ENCODE measurements around the gene CPNE4. TPM values are rescaled to one million over a fixed set of nuclear protein-coding genes. Genes with fewer than 3 reads are reported as not detected.

The CPNE4 gene
- total RNA-seq, 1 donor from 2014 or later = not detected

DNA sequence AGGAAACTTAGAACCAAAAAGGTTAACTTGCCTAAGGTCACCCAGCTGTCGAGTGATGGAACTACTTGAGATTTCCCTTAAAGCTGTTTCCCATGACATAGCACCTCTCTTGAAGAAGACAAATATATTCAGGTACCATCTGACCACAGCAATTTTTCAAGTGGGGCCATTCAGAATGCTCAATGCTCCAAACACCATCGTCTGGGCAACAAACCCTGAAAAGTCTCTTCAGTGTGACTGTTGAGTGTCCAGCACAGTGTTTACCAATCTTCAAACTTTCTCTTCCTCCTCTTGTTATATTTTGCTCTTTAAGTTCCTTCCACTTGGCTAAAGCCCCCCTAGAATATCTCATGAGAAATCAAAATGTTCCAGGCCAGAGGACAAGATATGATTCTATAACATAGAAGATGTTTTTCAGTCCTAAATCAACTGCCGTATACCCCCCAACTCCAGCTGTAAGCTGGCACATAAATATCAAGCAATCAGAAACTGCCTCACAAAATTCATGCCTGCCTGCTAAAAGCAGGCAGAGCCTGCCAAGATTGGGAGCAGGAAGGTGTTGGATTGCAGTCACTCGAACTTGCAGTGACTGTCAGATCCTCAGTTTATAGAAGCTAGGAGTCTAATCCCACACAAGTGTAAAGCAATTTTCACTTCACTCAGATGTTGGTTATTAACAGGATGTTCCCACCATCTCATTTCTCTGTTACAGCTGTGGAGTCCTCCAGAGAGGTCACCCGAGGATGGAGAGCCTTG, 301.6 kb downstream of the CPNE4 start:
- peaks cover 3% of the 10 kb centered on the region for H3K9me3 Mint-ChIP-seq
- no peaks in the 10 kb centered on the region for H3K27me3 Mint-ChIP-seq
- H3K4me1 Mint-ChIP-seq = peaks cover 2% of the 10 kb centered on the region
- H3K36me3 Mint-ChIP-seq (ENCODE audit: low read depth) = no peaks in the 10 kb centered on the region
- H3K4me3 Mint-ChIP-seq = no peak overlapping the region
- peak; percentile 49 for DNase-seq
- no peak overlapping the region for H3K27ac Mint-ChIP-seq
- intact Hi-C loops (cut with micrococcal nuclease) = no loop called here

DNA sequence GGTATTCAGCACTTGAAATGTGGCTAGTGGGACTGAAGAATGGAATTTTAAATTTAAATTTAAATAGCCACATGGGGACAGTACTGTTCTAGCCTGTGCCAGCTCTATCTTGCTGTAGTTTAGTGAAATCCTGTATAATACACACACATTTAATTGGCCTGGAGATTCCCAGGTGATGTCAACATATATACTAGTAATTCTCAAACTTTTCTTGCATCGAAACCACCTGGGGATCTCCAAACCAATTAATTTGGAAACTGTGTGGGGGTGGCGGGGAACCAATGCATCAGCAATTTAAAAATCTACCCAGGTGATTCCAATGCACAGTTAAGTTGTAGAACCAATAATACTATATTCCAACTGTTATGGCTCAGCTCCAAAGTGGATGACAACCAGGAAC, 303.1 kb downstream of the CPNE4 start:
- no peaks in the 10 kb centered on the region for H3K36me3 Mint-ChIP-seq (ENCODE audit: low read depth)
- H3K4me3 Mint-ChIP-seq = no peak overlapping the region
- H3K27me3 Mint-ChIP-seq = no peaks in the 10 kb centered on the region
- H3K27ac Mint-ChIP-seq = no peak overlapping the region
- DNase-seq = peak; percentile 55
- peaks cover 3% of the 10 kb centered on the region for H3K9me3 Mint-ChIP-seq
- peaks cover 2% of the 10 kb centered on the region for H3K4me1 Mint-ChIP-seq
- intact Hi-C loops (cut with micrococcal nuclease) = no loop called here

DNA sequence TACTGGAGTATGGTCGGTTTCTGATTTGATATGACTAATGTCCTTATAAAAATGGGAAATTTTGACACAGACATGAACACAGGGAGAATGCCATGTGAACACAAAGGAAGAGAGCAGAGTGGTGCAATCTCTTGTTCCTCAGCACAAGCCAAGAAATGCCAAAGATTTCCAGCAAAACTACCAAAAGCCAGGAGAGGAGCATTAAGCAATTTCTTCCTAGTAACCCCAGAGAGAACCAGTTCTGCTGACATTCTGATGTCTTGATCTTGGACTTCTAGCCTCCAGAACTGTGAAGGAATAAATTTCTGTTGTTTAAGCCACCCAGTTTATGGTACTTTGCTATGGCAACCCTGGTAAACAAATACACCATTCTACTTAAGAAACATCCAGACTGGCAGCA, 304.2 kb downstream of the CPNE4 start:
- no peak overlapping the region for H3K4me3 Mint-ChIP-seq
- H3K9me3 Mint-ChIP-seq = peaks cover 3% of the 10 kb centered on the region
- H3K4me1 Mint-ChIP-seq = peaks cover 2% of the 10 kb centered on the region
- no peaks in the 10 kb centered on the region for H3K36me3 Mint-ChIP-seq (ENCODE audit: low read depth)
- H3K27me3 Mint-ChIP-seq = peaks cover 2% of the 10 kb centered on the region
- peak; percentile 12 for DNase-seq
- no peak overlapping the region for H3K27ac Mint-ChIP-seq
- intact Hi-C loops (cut with micrococcal nuclease) = no loop called here

- peak; percentile 28 for DNase-seq
- Mint-ChIP-seq H3K4me1 (peaks cover 2% of the 10 kb centered on the region), H3K9me3 (peaks cover 3% of the 10 kb centered on the region), H3K4me3 (no peak overlapping the region), H3K27me3 (peaks cover 5% of the 10 kb centered on the region), H3K36me3 (ENCODE audit: low read depth) (no peaks in the 10 kb centered on the region), H3K27ac (no peak overlapping the region)
- intact Hi-C loops (cut with micrococcal nuclease) = no loop called here
Observed at GRCh38 chr3:131729643-131730017, 305.2 kb downstream of the CPNE4 start.

DNA sequence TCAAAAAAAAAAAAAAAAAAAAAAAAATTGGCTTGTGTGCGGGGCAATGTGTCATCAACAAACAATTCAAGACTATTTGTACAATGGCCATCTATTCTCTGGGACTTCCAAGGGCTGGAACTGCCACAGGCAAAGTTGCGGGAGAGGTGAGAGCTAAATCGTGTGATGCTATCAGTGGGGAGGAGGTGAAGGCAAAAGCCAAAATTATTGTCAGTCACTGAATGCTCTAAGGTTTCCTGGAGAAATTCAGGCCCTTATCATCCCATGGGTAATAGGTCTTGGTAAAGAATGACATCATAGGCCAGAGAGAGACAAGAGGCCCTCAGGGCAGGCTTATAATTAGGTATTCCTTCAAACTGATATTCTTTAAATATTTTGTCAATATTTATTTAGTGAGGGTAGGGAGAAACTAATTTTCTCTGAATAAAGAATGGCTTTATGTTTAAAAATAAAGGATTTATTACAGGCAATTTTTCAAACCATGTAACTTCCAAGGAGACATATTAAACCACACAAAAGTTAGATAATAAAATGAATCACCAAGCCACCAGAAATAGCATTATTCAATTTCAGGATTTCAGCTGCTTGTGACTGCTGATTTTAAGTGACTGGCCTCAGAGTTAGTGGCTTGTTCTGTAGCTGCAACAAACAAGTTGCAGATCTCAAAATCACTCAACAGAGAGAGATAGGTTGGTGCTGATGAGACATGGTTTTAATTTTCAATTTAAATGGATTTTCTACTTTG, 305.7 kb downstream of the CPNE4 start:
- peaks cover 3% of the 10 kb centered on the region for H3K9me3 Mint-ChIP-seq
- intact Hi-C loops (cut with micrococcal nuclease) = no loop called here
- DNase-seq = peak; percentile 21
- no peak overlapping the region for H3K27ac Mint-ChIP-seq
- no peak overlapping the region for H3K4me3 Mint-ChIP-seq
- no peaks in the 10 kb centered on the region for H3K36me3 Mint-ChIP-seq (ENCODE audit: low read depth)
- peaks cover 2% of the 10 kb centered on the region for H3K4me1 Mint-ChIP-seq
- H3K27me3 Mint-ChIP-seq = peaks cover 5% of the 10 kb centered on the region

DNA sequence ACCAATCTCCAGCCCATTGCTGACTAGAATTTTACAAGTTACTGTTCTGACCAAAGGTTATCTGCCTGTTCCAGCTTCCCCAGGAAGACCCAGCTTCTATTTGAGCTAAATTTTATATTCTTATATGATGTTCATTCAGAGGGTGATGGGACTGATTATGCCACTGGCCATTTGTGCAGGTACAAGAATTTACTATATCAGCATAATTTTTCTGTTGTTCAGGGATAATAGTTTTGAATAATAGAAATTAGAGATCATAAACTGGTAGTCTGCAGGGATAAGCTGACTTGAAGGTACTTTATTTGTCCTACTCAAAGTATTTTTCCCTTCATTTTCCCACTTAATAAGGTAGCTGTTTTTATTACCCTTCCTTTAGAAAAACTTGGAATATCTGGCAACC, 309.4 kb downstream of the CPNE4 start:
- DNase-seq = no peak
- peaks cover 5% of the 10 kb centered on the region for H3K27me3 Mint-ChIP-seq
- H3K4me3 Mint-ChIP-seq = no peak overlapping the region
- intact Hi-C loops (cut with micrococcal nuclease) = no loop called here
- H3K9me3 Mint-ChIP-seq = no peaks in the 10 kb centered on the region
- H3K36me3 Mint-ChIP-seq (ENCODE audit: low read depth) = no peaks in the 10 kb centered on the region
- no peak overlapping the region for H3K27ac Mint-ChIP-seq
- H3K4me1 Mint-ChIP-seq = no peaks in the 10 kb centered on the region

DNA sequence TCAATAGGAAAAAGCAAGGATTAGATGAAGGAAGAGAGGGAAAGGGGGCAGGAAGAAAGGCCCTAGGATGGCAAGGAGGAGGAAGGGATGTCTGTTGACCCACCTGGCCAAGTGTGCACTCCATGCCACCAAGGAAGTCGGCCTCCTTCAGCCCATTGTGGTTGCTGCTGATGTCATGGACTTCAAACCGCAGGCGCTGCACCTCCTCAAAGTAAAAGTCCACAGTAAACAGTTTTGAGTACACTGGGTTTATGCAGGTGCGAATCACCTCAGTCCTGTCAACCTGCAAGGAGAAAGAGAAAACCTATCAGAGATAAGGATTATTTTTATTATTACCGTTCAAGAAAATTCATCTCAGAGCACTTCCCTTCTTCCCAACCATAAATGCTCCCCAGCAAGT, 311.5 kb downstream of the CPNE4 start:
- Mint-ChIP-seq H3K27me3 (peaks cover 5% of the 10 kb centered on the region), H3K4me3 (no peak overlapping the region), H3K9me3 (no peaks in the 10 kb centered on the region), H3K36me3 (ENCODE audit: low read depth) (no peaks in the 10 kb centered on the region), H3K27ac (no peak overlapping the region), H3K4me1 (no peaks in the 10 kb centered on the region)
- intact Hi-C loops (cut with micrococcal nuclease) = no loop called here
- DNase-seq = no peak

- intact Hi-C loops (cut with micrococcal nuclease) = no loop called here
- no peaks in the 10 kb centered on the region for H3K4me1 Mint-ChIP-seq
- no peak overlapping the region for H3K4me3 Mint-ChIP-seq
- DNase-seq = no peak
- no peak overlapping the region for H3K27ac Mint-ChIP-seq
- no peaks in the 10 kb centered on the region for H3K27me3 Mint-ChIP-seq
- H3K9me3 Mint-ChIP-seq = no peaks in the 10 kb centered on the region
- H3K36me3 Mint-ChIP-seq (ENCODE audit: low read depth) = no peaks in the 10 kb centered on the region
Observed at GRCh38 chr3:131717493-131717892, 317.3 kb downstream of the CPNE4 start.

GRCh38 chr3:131716943-131717342, 317.9 kb downstream of the CPNE4 start:
- H3K27me3 Mint-ChIP-seq = no peaks in the 10 kb centered on the region
- H3K9me3 Mint-ChIP-seq = no peaks in the 10 kb centered on the region
- no peak for DNase-seq
- intact Hi-C loops (cut with micrococcal nuclease) = no loop called here
- H3K27ac Mint-ChIP-seq = no peak overlapping the region
- H3K36me3 Mint-ChIP-seq (ENCODE audit: low read depth) = no peaks in the 10 kb centered on the region
- no peaks in the 10 kb centered on the region for H3K4me1 Mint-ChIP-seq
- no peak overlapping the region for H3K4me3 Mint-ChIP-seq

DNA sequence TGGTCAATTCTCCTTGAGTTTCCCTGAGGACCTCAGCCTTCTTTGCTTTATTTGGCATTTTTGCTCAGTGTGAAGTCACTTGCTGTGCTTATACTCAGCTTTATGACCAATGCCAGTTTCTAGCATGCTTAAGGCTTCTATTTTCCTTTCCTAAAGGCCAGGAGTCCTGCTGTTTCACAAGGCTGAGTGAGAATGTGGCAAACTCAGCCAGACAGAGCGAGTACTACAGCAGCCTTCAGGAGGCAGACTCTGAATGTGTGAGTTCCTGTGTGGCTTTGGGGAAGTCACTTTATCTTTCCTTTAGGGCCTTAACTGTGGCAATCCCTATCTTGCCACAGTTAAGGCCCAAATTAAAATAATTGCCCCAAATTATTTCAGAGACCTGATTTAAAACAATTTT, 318.8 kb downstream of the CPNE4 start:
- H3K9me3 Mint-ChIP-seq = no peaks in the 10 kb centered on the region
- H3K27ac Mint-ChIP-seq = no peak overlapping the region
- DNase-seq = no peak
- H3K4me1 Mint-ChIP-seq = no peaks in the 10 kb centered on the region
- H3K4me3 Mint-ChIP-seq = no peak overlapping the region
- no peaks in the 10 kb centered on the region for H3K36me3 Mint-ChIP-seq (ENCODE audit: low read depth)
- H3K27me3 Mint-ChIP-seq = no peaks in the 10 kb centered on the region
- intact Hi-C loops (cut with micrococcal nuclease) = no loop called here

DNA sequence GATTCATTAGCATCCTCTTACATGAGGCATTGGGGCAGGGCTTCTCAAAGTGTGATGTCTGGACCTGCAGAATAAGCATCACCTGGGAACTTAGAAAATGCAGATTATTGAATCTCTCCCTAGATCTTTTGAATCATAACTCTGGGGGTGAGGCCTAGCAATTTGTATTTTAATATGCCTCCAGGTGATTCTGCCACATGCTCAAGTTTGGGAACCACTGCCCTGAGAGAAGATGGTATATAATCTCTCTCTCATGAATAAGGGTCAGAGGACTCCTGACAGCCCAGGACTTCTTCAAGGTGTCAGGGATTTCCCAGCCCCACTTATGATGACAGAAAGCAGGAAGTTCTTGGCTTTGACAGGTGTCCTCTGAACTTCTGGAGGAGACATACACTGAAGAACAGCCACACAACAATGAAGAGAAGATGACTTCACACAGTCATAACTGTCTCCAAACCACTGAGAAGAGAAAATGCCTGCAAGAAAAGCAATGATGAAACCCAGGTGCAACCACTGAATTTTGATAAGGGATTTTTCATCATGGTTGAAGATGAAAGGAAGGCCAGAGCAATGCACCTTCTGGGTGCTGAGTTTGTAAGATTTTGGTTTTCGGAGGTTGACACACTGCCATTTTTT, 320.1 kb downstream of the CPNE4 start:
- H3K27me3 Mint-ChIP-seq = no peaks in the 10 kb centered on the region
- H3K9me3 Mint-ChIP-seq = no peaks in the 10 kb centered on the region
- no peaks in the 10 kb centered on the region for H3K4me1 Mint-ChIP-seq
- no peaks in the 10 kb centered on the region for H3K36me3 Mint-ChIP-seq (ENCODE audit: low read depth)
- no peak for DNase-seq
- no peak overlapping the region for H3K27ac Mint-ChIP-seq
- H3K4me3 Mint-ChIP-seq = no peak overlapping the region
- intact Hi-C loops (cut with micrococcal nuclease) = no loop called here

- DNase-seq = no peak
- H3K27ac Mint-ChIP-seq = no peak overlapping the region
- H3K4me1 Mint-ChIP-seq = no peaks in the 10 kb centered on the region
- H3K4me3 Mint-ChIP-seq = no peak overlapping the region
- H3K27me3 Mint-ChIP-seq = no peaks in the 10 kb centered on the region
- intact Hi-C loops (cut with micrococcal nuclease) = no loop called here
- H3K36me3 Mint-ChIP-seq (ENCODE audit: low read depth) = no peaks in the 10 kb centered on the region
- H3K9me3 Mint-ChIP-seq = no peaks in the 10 kb centered on the region
Observed at GRCh38 chr3:131713416-131714123, 321.2 kb downstream of the CPNE4 start.

GRCh38 chr3:131712662-131713061, 322.2 kb downstream of the CPNE4 start:
- Mint-ChIP-seq H3K27me3 (peaks cover 2% of the 10 kb centered on the region), H3K4me1 (no peaks in the 10 kb centered on the region), H3K9me3 (no peaks in the 10 kb centered on the region), H3K27ac (no peak overlapping the region), H3K4me3 (no peak overlapping the region), H3K36me3 (ENCODE audit: low read depth) (no peaks in the 10 kb centered on the region)
- intact Hi-C loops (cut with micrococcal nuclease) = no loop called here
- no peak for DNase-seq
